HUES48 (cell line): ENCODE data around the gene CYTH4.

ENCODE experiments used
- H3K27ac ChIP-seq: one replicate; pipeline ENCODE4 v1.7.0; 2013; ENCODE audit warnings: low read depth, low read length, inconsistent platforms
- H3K27me3 ChIP-seq: 2 replicates; pipeline ENCODE4 v1.6.1; 2013; ENCODE audit warnings: mild to moderate bottlenecking, low read length; ENCODE audit not compliant: control insufficient read depth, insufficient read depth
- H3K36me3 ChIP-seq: 2 replicates; pipeline ENCODE4 v1.6.1; 2013; ENCODE audit warnings: low read length; ENCODE audit not compliant: control insufficient read depth, insufficient read depth
- H3K4me1 ChIP-seq: 2 replicates; pipeline ENCODE4 v1.6.1; 2013; ENCODE audit warnings: mild to moderate bottlenecking, low read length; ENCODE audit not compliant: control insufficient read depth, insufficient read depth
- H3K4me3 ChIP-seq: 2 replicates; pipeline ENCODE4 v1.5.1; 2013; ENCODE audit warnings: mild to moderate bottlenecking, low read depth, low read length
- H3K9ac ChIP-seq: 2 replicates; pipeline ENCODE4 v1.6.1; 2013; ENCODE audit warnings: mild to moderate bottlenecking, low read depth, low read length, moderate library complexity
- H3K9me3 ChIP-seq: 2 replicates; pipeline ENCODE4 v1.6.1; 2013; ENCODE audit warnings: low read length; ENCODE audit not compliant: control insufficient read depth, insufficient read depth

CYTH4 gene

GRCh38 chr22:37345863-37346504 is 63.7 kb downstream of the CYTH4 start:
- H3K9ac ChIP-seq: no peak overlapping the region
- H3K9me3 ChIP-seq: no peaks in the 10 kb centered on the region
- peaks cover under 1% of the 10 kb centered on the region; the same call in 1 of the 2 replicates for H3K4me1 ChIP-seq
- H3K27me3 ChIP-seq: peaks cover 4% of the 10 kb centered on the region; the same call in 1 of the 2 replicates
- no peak overlapping the region for H3K27ac ChIP-seq
- H3K36me3 ChIP-seq: no peaks in the 10 kb centered on the region
- no peak overlapping the region for H3K4me3 ChIP-seq

GRCh38 chr22:37346505-37346895 is 64.2 kb downstream of the CYTH4 start:
- Histone ChIP-seq H3K4me1 (no peaks in the 10 kb centered on the region; the same call in 1 of the 2 replicates), H3K27me3 (no peaks in the 10 kb centered on the region), H3K4me3 (no peak overlapping the region), H3K9me3 (no peaks in the 10 kb centered on the region), H3K36me3 (no peaks in the 10 kb centered on the region), H3K9ac (no peak overlapping the region), H3K27ac (no peak overlapping the region)

GRCh38 chr22:37349043-37349814 is 66.9 kb downstream of the CYTH4 start:
- Histone ChIP-seq H3K4me1 (no peaks in the 10 kb centered on the region), H3K27me3 (no peaks in the 10 kb centered on the region), H3K9me3 (no peaks in the 10 kb centered on the region), H3K36me3 (no peaks in the 10 kb centered on the region), H3K27ac (no peak overlapping the region), H3K4me3 (no peak overlapping the region), H3K9ac (no peak overlapping the region)

DNA sequence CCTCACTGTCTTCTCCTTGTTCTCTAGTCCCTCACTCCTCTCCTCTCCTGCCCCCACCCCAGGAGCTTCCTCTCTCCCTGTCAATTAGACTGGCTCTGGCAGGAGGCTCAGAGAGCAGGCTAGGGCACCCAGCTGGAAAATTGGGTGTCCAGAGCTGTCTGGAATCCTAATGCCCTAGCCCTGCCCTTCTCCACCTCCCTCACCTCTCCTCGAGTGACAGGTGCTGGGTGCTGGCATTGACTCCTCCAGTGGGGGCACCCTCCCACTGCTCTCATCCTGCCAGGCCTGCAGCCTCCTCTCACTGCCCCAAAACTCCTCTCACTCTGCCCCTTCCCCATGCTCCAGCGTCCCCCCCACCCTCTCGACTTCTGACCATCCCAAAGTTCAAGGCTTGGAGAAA is 68.9 kb downstream of the CYTH4 start:
- Histone ChIP-seq H3K4me3 (no peak overlapping the region), H3K9me3 (no peaks in the 10 kb centered on the region), H3K27me3 (no peaks in the 10 kb centered on the region), H3K9ac (no peak overlapping the region), H3K27ac (no peak overlapping the region), H3K36me3 (no peaks in the 10 kb centered on the region), H3K4me1 (no peaks in the 10 kb centered on the region)

GRCh38 chr22:37352481-37352880 is 70.2 kb downstream of the CYTH4 start:
- H3K27me3 ChIP-seq: no peaks in the 10 kb centered on the region
- no peaks in the 10 kb centered on the region for H3K4me1 ChIP-seq
- no peak overlapping the region for H3K27ac ChIP-seq
- no peak overlapping the region for H3K9ac ChIP-seq
- no peak overlapping the region for H3K4me3 ChIP-seq
- no peaks in the 10 kb centered on the region for H3K9me3 ChIP-seq
- no peaks in the 10 kb centered on the region for H3K36me3 ChIP-seq

DNA sequence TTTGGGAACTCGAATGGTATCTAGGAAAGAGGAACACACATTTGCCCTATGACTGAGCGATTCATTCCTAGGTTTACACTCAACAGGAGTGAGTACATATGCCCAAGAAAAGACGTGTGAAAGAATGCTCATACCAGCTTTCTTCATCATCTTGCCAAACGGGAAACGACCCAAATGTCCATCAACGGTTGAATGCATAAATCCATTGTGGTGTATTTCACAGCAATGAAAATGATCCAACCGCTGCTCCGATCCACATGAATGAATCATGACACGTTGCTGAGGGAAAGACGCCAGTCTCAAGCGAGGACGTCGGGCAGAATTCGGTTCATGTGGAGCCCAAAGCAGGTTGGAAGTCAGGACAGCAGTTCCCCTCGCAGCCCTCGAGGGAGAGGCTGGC is 71.5 kb downstream of the CYTH4 start:
- no peak overlapping the region for H3K4me3 ChIP-seq
- no peaks in the 10 kb centered on the region for H3K27me3 ChIP-seq
- no peak overlapping the region for H3K27ac ChIP-seq
- no peaks in the 10 kb centered on the region for H3K36me3 ChIP-seq
- no peak overlapping the region for H3K9ac ChIP-seq
- no peaks in the 10 kb centered on the region for H3K9me3 ChIP-seq
- H3K4me1 ChIP-seq: no peaks in the 10 kb centered on the region

GRCh38 chr22:37354261-37354660 is 72.0 kb downstream of the CYTH4 start:
- Histone ChIP-seq H3K4me1 (no peaks in the 10 kb centered on the region), H3K9ac (no peak overlapping the region), H3K27me3 (no peaks in the 10 kb centered on the region), H3K9me3 (no peaks in the 10 kb centered on the region), H3K4me3 (no peak overlapping the region), H3K36me3 (no peaks in the 10 kb centered on the region), H3K27ac (no peak overlapping the region)

DNA sequence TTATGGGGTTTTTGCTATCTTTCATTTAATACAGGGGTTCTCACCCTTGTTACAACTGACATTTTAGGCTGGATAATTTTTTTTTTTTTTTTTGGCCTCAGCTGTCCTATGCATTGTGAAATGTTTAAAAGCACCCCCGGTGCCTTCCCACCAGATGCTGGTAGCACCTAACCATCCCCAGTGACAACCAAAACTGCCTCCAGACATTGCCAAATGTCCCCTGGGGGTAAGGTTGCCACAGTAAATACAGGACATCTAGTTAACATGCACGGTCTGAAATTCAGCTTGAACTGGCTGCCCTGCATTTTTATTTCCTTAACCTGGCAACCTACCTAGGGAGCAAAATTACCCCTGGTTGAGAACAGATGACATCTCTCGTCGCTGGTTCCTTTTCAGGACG is 72.4 kb downstream of the CYTH4 start:
- Histone ChIP-seq H3K9me3 (no peaks in the 10 kb centered on the region), H3K27me3 (no peaks in the 10 kb centered on the region), H3K27ac (no peak overlapping the region), H3K4me3 (no peak overlapping the region), H3K9ac (no peak overlapping the region), H3K4me1 (no peaks in the 10 kb centered on the region), H3K36me3 (no peaks in the 10 kb centered on the region)

DNA sequence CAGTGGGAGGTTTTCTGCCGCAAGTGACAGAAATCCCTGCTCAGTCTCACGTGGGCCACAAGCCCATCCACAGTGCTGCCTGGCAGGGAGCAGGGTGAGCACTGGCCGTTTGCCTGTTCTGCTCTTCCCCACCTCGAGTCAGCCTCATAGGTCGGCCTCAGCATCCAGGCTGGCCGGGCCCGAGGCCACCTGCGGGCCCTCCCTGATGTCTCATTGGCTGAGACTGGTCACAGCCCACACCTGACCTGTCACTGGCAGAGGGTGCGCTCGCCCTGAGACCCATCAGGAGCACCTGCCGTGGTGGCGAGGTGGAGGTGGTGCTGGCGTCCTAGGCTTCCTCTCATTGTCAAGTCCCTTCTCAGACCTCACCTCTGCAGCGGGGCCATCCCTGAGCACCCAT is 72.9 kb downstream of the CYTH4 start:
- Histone ChIP-seq H3K27me3 (no peaks in the 10 kb centered on the region), H3K4me1 (no peaks in the 10 kb centered on the region)

GRCh38 chr22:37356922-37357321 is 74.6 kb downstream of the CYTH4 start:
- H3K27me3 ChIP-seq: no peaks in the 10 kb centered on the region
- no peak overlapping the region for H3K9ac ChIP-seq
- H3K36me3 ChIP-seq: no peaks in the 10 kb centered on the region
- H3K9me3 ChIP-seq: no peaks in the 10 kb centered on the region
- no peak overlapping the region for H3K4me3 ChIP-seq
- no peak overlapping the region for H3K27ac ChIP-seq
- no peaks in the 10 kb centered on the region for H3K4me1 ChIP-seq

More for the DNA sequence above, 72.9 kb downstream of the CYTH4 start:
- Histone ChIP-seq H3K9me3 (no peaks in the 10 kb centered on the region), H3K27ac (no peak overlapping the region), H3K9ac (no peak overlapping the region), H3K36me3 (no peaks in the 10 kb centered on the region), H3K4me3 (no peak overlapping the region)

DNA sequence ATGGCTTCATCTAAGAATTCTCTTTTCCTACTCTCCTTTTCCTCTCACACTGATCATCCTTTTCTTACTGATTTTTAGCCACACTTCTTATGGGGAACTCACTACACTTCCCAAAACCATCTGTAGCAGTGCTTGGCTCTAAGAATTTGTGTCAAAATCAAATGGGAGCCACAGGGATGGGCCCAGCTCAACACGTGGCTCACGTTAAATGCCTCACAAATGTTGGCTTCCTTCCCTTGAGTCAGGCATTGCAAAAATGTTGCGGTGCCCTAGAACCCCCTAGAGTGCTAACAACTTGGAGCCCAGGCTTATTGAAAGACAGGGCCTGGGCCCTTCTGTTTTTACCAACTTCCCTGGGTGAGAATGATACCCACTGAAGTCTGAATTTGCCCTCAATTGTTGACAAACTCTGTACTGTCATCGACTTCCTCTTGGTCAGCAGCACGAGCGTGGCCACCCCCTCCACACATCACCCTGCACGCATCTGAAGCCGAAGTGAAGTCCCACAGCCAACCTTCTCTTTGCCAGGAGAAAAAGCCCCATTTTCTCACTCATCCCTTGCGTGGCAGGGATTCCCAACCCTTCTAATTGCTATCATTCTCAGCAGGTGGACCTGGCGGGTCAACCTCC is 75.3 kb downstream of the CYTH4 start:
- Histone ChIP-seq H3K4me3 (no peak overlapping the region), H3K9me3 (no peaks in the 10 kb centered on the region), H3K9ac (no peak overlapping the region), H3K27ac (no peak overlapping the region), H3K36me3 (no peaks in the 10 kb centered on the region), H3K4me1 (no peaks in the 10 kb centered on the region), H3K27me3 (no peaks in the 10 kb centered on the region)
